Measurements from ENCODE around the gene SPRED2. TPM values are rescaled to one million over a fixed set of nuclear protein-coding genes. Genes with fewer than 3 reads are reported as not detected.
"Not testable (repeated sequence)": the region's sequence is repeated elsewhere in the genome, so short reads cannot be mapped to it uniquely, and the experiment has no call there.

The SPRED2 gene
- polyA plus RNA-seq, 1 donor, result 41.2 TPM

DNA sequence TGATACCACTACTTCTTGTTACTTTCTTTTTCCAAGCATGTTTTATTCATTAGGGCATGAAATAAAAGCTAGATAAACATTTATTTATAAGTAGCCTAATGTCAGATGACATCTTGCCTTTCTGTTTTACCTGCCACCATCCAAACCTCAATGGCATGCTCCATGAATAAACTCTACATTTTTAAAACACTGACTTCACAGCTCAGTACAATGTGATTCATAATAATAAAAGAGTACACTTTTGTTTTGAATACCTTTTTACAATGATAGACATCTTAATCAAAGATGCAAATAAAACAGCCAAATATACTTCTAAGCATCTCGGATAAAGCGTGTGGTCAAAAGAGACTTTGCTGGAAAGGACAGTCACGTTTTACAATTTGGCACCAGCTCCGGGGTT lies 88.2 kb downstream of the SPRED2 start:
- no peak for DNase-seq

DNA sequence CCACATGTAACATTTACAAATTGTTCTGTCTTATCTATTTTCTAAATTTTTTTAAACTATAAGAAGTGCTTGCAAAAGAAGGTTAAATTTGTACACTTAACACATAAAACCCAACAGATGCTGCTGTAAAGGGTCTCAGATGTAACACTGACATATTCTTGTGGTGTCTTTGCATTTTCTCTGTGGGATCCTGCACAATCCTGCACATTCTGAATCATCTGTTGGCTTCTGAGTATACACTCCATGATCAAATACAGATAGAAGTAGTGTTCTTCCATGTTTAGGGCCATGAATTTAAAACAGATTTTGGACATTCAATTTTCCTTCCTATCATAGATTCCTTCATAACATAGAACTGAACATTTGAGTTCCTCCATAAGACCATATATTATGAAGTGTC lies 89.0 kb downstream of the SPRED2 start:
- DNase-seq, result no peak

DNA sequence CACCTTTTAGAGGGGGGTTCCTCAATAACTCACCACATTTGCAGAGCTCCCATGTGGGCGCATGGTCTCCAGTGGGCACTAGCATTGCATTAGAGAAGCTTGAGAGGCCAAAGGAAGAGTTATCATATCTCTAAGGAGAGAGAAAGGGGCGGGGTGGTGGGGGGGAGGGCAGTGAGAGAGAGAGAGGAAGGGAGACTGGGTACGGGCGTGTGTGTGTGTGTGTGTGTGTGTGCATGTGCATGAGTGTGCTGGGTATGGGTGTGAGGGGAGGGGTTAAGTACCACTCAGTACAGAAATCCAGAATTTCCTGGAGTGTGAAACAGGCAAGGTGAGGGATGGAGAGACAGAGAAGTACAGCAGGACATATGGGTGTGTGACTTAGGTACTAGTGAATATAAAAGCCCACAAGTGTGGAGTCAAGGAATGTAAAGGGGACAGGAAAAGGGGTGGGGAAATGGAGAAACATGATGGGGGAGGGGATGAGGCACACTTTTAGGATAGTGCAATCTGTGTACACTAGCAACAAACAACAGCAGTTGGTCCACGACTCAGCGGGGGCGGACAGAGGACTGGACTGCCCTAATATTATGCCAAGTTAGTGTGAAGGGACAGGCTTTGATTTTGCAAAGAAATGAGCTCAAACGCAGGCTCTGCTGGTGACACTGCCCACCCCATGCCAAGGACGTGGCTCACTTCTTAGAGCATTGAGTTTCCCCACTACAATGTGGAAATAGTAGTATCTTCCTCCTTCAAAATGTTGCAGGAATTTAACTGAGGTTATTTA lies 91.3 kb downstream of the SPRED2 start:
- no peak for DNase-seq

DNA sequence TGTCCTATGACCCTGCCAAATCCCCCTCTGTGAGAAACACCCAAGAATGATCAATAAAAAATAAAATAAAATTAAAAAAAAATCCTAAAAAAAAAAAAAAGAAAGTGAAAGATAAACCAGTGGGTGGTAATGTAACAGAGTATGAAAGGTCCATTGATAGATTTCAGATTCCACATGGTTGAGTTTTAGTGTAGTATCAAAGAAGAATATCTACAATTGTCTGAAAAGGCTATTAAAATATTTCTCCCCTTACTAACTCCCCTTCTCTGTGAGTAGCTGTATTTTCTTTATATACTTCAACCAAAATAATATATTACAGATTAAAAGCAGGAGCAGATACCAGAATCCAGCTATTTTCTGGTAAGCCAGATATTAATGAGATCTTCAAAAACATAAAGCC lies 92.8 kb downstream of the SPRED2 start:
- DNase-seq, result no peak

DNA sequence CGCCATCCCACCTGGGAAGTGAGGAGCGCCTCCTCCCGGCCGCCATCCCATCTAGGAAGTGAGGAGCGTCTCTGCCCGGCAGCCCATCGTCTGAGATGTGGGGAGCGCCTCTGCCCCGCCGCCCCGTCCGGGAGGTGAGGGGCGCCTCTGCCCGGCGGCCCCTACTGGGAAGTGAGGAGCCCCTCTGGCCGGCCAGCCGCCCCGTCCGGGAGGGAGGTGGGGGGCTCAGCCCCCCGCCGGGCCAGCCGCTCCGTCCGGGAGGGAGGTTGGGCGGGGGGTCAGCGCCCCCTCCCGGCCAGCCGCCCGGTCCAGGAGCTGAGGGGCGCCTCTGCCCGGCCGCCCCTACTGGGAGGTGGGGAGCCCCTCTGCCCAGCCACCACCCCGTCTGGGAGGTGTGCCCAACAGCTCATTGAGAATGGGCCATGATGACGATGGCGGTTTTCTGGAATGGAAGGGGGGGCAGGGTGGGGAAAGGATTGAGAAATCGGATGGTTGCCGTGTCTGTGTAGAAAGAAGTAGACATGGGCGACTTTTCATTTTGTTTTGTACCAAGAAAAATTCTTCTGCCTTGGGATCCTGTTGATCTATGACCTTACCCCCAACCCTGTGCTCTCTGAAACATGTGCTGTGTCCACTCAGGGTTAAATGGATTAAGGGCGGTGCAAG lies 93.4 kb downstream of the SPRED2 start:
- not testable (repeated sequence) for DNase-seq

DNA sequence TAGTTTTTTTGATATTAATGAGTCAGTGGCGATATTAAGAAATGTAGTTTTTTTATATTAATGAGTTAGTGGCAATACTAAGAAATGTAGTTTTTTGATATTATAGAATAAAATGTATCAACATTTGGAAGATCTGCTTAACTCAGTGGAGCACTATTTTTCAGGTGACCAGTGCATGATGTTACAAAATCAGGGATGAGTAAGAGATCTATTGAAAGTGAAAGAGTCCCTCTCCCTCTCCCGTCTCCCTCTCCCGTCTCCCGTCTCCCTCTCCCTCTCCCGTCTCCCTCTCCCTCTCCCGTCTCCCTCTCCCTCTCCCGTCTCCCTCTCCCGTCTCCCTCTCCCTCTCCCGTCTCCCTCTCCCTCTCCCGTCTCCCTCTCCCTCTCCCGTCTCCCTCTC lies 94.5 kb downstream of the SPRED2 start:
- not testable (repeated sequence) for DNase-seq

DNA sequence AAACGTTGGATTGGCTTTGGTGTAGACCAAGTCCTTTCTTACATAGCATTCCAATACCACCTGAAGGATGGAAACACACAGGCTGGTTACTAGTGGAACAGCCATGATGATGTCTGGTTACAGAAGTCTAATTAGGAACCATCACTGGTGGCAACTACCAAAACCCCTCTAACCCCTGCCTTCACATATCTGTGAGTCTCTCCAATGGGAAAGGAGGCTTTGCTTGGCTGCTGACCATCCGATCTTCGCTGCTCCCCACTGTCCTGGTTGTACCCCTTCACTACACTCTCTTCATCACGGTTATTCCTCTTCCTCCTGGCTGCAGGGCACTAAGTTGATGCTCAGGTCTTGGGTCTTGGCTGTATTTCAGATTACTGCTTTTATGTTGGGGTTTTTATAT lies 97.7 kb downstream of the SPRED2 start:
- no peak for DNase-seq

DNA sequence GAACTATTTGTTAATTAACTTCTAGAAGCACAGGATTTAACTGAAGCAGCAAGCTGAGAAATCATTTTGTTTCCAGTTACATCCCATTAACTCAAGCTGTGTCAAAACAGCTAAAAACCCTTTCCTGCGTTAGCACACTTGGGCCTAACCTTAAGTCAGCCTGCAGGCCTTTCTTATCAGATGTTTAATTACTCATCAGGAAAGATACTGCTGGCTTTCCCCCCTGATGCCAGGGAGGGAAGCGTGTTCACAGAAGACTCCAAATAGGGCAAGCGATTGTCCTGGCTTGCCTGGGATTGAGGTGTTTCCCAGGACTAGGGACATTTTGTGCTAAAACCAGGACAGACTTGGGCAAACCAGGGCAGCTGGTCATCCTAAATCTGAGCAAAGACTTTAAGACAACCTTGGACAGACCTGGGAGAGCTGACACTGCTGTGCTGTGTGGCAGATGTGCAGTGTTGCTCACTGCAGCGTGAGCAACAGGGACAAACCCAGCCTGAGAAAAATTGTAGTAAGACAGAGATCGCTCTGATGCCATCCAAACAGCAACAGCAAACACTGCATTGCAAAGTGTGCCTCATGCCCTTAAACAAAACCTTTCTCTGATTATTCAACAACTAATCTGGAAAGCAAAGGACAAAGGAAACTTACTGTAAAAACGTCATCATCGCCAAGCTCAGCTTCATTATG lies 100.9 kb downstream of the SPRED2 start:
- DNase-seq, result no peak

DNA sequence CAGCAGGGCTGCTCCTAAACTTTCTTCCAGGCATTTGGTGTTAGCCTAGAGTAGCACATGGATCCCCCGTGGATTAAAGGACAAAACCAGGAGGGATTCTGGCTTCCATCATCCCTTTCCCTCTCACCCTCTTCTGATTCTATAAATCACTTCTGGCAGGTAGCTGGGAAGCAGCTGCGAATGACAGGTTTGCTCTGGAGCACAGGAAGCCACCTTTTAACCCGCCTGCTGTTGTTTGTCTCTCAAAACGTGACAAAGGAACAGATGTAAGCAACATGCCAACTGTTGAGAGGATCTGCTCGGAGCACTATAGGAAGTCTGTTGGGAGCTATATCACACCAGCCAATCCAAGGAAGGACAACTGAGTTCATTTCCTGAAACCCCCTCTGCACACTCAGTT lies 102.9 kb downstream of the SPRED2 start:
- DNase-seq, result no peak

DNA sequence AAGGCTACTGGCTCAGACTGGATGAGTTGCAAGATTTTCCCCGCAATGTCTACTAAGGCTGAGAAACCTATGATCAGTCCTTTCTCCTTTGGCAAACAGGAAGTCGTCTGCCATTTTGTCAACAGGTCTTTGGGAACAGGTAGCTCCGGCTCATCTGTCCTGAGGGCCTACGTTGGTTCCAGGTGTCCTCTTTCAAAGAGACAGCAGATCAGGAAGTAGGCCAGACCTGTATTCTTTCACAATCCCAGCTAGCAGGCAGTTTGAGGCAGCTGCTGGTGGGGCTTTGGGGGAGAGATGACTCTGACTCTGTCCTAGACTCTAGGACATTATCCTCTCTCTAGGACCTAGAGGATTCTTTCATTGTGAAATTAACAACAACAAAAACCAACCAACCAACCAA lies 106.1 kb downstream of the SPRED2 start:
- DNase-seq, result no peak

DNA sequence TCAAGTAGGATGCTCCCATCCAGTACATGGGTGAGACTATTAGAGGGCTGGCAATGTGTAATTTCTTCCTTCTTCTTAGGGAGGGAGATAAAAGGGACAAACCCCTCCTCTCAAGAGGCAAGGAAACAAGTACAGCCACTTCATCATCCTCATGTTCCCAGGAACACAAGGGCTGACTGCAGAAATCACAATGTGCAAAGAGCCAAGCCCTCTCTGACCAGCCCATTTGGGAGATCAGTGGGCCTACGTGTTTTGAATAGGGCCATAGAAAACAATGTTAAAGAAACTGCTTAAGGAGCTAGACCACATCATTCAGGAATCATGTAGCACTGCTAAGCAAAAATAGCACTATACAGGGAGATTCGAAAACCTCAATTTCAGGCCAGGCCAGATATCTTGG lies 107.3 kb downstream of the SPRED2 start:
- DNase-seq, result no peak

DNA sequence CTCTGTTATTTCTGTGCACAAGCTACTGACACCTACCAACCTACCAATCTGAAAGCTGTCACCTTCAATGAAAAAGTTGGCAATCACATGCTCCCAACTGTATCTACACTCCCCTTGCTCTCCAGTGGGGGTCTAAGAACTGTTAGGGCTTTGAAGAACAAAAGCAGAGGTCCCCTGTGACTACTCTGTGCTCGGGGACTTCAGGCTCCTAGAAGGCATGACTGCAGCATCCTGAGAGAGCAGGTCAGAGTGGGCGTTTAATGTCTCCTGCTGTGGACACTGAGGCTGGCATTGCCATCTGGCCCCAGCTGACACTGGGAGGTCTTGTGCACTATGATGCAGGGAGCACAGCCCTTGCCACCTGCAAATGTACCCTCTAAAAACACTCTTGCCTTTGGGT lies 111.5 kb downstream of the SPRED2 start:
- DNase-seq, result no peak

DNA sequence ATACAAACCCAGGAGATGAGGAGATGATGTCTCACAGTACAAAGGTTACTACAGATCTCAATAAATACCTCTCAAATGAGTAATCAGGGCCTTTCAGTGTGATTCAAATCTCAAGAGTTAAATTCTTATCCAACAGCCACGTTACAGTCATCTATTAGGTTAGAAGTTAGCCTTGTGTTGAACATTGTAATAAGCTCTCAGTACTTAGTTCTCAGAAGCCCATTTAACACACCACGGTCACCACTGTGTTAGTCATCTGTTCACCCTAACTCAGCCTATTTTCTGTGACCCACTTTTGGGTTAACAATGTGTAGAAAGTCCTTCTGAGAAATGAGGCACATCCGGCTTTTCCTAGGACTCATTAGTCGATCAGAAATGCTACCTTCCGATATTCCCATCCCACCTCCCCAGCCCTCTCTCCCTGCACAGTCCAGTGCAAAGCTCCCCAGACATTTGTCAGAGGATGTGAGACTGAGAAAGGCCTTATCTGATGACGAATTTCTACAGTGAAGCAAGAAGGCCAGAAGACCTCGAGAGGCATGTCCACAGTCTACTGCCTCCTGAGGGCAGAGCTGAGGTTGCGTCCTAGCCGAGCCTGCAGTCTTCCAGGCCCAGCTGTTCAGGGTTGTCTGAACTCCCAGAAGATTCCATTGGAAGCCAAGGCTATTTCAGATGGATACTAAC lies 112.2 kb downstream of the SPRED2 start:
- no peak for DNase-seq

DNA sequence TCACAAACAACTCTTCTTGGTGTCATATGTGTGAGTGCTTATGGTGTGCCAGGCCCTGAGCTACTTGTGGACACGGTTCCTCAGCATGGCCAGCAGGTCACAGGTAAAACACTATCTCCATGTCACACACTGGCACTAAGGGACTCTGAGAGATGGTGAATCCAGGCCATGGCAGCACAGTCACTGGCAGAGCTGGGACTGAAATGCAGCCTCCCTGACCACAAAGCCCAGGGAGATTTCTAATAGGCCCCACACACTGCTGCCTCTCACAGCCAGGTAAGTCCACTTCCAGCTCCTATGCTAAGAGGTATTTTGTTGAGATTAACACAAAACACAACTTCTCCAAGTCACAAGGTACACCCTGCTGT lies 112.7 kb downstream of the SPRED2 start:
- DNase-seq, result no peak

DNA sequence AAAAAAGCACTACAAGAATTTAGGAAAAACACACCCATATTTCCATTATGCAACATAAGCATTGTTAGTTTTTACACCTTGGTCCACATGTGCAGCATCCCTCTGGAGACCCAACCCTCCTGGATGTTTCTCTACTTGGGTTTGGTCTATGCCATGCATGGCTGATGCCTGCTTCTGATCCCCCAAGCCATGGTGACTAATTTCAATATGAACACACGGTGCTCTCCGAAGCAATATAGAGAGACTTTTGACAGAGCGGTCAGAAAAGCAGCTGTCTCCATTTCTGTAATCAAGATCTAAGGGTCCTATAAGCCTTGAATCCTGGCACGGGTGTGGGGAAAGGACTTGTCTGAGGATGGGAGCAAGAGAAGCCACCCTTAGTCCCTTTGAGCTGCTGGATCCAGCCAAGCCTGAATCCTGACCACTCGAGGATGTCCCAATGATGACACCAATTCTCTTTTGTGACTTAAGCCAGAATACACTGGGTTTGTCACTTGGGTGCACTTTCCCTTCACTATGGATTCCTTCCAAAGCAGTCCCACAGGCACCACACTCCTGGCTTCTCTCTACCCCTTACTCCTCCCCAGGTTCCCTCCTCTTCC lies 113.2 kb downstream of the SPRED2 start:
- DNase-seq, result no peak

DNA sequence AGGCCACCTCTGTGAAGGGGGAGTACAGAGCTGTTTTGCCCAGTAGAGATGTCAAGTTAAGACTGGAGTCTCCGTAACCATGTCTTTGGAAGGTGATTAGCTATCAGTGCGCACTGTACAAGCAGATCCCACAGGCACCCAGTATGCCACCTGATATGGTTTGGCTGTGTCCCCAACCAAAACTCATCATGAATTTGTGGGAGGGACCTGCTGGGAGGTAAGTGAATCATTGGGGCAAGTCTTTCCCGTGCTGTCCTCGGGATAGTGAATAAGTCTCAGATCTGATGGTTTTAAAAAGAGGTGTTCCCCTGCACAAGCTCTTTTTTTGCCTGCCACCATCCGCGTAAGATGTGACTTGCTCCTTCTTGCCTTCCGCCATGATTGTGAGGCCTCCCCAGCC lies 114.6 kb downstream of the SPRED2 start:
- DNase-seq, result no peak

DNA sequence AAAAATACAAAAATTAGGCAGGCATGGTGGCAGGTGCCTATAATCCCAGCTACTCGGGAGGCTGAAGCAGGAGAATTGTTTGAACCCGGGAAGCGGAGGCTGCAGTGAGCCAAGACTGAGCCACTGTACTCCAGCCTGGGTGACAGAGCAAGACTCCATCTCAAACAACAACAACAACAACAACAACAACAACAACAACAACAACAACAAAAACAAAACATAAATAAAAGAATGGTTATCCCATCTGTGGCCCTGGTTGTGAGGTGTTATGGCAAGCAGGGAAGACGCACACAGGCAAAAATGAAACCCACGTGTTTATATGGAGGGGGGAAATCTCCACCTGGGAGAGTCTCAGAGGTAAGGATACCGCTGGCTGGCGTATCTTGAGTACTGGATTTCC lies 115.0 kb downstream of the SPRED2 start:
- not testable (repeated sequence) for DNase-seq

DNA sequence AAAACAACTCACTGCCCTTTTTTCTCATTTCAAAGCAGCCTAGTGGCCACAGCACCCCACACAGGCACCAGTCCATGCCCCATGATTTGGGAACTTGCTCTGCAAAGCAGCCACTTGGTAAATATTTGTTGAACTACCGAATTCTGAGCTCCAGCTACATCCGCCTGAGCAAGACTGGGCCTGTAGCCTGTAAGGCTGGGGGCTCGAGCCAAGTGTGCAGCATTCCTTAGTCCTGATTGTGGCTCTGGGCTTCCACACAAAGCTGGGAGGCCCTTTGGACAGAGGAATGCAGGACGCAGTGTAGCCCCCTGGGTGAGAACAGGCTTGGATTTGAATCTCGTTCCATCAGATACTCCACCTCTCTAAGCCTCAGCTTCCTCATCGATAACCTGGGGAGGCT lies 116.3 kb downstream of the SPRED2 start:
- DNase-seq, result no peak

DNA sequence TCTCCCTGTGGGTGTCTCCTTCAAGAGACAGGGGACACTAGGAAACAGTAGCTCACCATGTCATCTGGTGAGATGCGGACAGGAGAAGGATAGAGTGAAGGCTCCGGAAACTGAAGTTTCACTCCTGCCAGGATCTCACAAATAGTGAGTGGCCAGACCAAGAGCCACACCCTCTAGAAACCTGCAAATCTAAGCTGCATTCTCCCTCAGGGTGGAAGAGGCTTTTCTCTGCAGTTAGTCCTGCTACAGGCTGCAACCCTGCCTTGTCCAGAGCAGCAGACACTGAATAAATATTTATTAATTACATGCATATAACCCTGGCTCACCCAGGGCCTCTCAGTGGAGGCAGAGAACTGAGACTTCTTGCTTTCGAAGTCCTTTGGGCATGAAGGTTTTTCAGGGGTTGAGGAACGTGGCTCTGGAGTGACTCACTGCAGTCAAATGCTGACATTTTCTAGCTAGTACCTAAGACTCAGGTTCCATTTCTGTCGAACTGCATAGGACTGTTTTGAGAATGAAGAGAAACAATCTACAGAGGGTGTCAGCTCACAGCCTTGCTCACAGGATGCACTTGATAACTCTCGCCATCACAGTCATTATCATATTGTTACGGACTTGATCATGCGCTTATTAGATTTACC lies 117.5 kb downstream of the SPRED2 start:
- DNase-seq, result no peak

DNA sequence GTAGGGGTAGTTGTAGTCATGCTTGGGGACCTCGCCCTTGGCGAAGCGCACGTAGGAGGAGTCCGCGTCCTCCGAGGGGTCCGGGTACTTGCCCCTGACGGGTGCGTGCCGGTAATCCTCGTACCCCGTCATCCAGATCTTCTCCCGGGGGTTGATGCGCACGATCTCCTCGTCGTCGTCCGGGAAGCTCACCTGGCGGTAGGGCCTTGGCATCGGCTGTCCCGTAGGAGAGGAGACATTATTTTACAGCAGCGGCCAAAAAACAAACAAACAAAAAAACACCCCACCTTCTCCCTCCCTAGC lies 118.5 kb downstream of the SPRED2 start:
- DNase-seq, result no peak

DNA sequence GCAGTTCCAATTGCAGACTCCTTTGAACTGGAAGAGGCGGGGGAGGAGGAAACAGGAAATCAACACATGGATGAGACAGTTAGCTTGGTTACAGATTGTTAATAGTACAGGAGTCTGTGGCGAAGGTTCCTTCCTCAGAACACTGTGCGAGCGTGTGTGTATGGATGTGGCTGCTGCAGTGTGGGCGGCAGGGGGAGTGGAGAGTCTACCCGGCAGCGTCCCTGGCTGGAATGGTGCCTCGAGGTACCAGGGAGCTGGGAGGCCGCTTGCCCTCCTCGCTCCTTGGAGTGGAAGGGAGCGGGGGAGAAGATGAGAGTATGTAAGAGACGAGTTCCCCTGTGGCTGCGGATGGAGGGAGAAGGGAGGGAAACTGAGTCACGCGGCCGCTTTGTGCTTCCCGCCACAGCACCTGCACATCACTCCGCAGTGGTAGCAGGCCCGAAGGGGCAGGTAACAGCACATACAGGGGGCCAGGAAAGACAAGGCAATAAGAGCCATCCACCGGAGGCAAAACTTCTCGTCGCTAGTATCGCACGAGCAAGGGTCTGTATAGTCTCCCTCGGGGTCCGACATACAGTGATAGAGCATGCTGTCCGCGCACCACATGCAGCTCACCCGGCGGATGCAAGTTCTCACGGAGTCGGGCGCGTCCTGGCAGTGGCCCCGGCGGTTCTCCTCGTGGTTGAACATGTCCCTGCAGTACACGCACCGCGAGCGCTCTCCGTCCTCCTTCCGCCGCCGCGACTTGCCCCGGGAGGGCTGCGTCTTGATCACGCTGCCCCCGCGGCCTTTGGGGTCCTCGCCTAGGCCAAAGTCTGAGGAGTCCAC lies 119.1 kb downstream of the SPRED2 start:
- DNase-seq, result no peak
